VCaP (cell line): ENCODE data around the gene ZEB2.

Experiments
- H3K27ac ChIP-seq: fragments of 450-650 bp; 2 replicates; pipeline ENCODE4 v1.5.1; 2017
- TF ChIP-seq, protein P1 (sequence below): fragments of 450-650 bp; conservative IDR thresholded peaks from 2 replicates; pipeline ENCODE4 v1.5.1; 2017; ENCODE audit warnings: mild to moderate bottlenecking, moderate library complexity

Gene ZEB2

DNA sequence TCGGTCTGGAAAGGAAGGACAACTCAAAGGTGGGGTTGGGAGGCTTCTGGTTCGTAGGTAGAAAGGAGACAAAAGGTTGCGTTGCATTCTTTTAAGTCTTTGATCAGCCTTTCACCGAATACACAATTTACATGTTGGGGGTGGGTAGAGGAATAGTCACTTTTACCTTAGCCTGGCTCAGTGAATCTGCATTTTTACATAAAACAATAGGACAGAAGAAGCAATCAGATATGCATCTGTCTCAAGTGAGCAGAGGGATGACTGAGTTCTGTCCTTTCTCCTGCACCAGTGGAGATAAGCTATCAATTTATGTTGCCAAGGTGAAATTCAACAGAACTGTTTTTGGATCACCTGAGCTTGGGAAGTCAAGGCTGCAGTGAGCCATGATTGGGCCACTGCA lies 173.7 kb downstream of the ZEB2 start:
- TF ChIP-seq, protein P1, sequence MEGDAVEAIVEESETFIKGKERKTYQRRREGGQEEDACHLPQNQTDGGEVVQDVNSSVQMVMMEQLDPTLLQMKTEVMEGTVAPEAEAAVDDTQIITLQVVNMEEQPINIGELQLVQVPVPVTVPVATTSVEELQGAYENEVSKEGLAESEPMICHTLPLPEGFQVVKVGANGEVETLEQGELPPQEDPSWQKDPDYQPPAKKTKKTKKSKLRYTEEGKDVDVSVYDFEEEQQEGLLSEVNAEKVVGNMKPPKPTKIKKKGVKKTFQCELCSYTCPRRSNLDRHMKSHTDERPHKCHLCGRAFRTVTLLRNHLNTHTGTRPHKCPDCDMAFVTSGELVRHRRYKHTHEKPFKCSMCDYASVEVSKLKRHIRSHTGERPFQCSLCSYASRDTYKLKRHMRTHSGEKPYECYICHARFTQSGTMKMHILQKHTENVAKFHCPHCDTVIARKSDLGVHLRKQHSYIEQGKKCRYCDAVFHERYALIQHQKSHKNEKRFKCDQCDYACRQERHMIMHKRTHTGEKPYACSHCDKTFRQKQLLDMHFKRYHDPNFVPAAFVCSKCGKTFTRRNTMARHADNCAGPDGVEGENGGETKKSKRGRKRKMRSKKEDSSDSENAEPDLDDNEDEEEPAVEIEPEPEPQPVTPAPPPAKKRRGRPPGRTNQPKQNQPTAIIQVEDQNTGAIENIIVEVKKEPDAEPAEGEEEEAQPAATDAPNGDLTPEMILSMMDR, result no peak
- no peak overlapping the region for H3K27ac ChIP-seq

GRCh38 chr2:144343145-144343544 lies 176.8 kb downstream of the ZEB2 start:
- TF ChIP-seq, protein P1, result no peak
- no peak overlapping the region for H3K27ac ChIP-seq

DNA sequence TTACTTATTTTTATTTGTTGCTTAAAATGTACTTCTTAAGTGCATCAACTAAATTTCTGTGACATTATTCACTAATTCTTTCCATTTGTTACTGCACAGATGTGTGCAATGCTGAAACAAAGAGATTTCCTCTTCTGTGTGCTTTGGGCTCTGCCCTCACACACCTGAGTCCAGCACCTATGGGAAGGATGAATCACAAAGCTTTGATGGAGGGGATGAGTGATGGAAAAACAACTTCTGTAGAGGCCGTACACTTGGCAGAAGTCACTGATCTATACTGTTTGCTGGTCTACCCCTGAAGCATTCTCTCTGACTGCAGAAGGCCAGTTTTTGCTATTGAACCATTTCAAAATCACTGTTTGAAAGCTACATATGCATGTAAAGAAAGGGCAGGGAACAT lies 178.4 kb downstream of the ZEB2 start:
- TF ChIP-seq, protein P1, result no peak
- no peak overlapping the region for H3K27ac ChIP-seq

GRCh38 chr2:144339048-144339447 lies 180.9 kb downstream of the ZEB2 start:
- TF ChIP-seq, protein P1, result no peak
- no peak overlapping the region for H3K27ac ChIP-seq

DNA sequence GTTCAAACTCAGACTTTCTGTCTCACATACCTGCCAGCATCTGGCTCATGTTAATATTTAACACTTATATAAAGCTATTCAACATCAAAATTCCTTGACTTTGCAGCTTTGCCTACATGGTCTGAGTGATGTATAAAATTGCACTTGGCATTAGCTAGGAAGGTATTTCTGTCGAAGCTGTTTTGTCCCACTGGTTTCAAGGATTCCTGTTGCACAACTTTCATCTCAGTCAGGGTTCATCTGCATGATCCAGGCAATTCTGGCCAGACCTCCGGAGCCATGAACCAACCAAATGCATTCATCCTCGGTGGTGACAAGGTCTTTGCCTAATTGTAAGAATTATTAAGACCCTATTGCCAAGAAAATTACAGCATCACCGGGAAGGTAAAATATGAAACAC lies 185.4 kb downstream of the ZEB2 start:
- TF ChIP-seq, protein P1, result no peak
- H3K27ac ChIP-seq, result no peak overlapping the region
